ENCODE data around the gene PCCA. TPM values are rescaled to one million over a fixed set of nuclear protein-coding genes. Genes with fewer than 3 reads are reported as not detected.

The PCCA gene
- total and polyA plus RNA-seq, 2 of the 13 experiments (the other 11 are each of a cell fraction or from before 2014, with no cell fraction given): 15.0 to 32.2 TPM

- TF ChIP-seq, protein P1, sequence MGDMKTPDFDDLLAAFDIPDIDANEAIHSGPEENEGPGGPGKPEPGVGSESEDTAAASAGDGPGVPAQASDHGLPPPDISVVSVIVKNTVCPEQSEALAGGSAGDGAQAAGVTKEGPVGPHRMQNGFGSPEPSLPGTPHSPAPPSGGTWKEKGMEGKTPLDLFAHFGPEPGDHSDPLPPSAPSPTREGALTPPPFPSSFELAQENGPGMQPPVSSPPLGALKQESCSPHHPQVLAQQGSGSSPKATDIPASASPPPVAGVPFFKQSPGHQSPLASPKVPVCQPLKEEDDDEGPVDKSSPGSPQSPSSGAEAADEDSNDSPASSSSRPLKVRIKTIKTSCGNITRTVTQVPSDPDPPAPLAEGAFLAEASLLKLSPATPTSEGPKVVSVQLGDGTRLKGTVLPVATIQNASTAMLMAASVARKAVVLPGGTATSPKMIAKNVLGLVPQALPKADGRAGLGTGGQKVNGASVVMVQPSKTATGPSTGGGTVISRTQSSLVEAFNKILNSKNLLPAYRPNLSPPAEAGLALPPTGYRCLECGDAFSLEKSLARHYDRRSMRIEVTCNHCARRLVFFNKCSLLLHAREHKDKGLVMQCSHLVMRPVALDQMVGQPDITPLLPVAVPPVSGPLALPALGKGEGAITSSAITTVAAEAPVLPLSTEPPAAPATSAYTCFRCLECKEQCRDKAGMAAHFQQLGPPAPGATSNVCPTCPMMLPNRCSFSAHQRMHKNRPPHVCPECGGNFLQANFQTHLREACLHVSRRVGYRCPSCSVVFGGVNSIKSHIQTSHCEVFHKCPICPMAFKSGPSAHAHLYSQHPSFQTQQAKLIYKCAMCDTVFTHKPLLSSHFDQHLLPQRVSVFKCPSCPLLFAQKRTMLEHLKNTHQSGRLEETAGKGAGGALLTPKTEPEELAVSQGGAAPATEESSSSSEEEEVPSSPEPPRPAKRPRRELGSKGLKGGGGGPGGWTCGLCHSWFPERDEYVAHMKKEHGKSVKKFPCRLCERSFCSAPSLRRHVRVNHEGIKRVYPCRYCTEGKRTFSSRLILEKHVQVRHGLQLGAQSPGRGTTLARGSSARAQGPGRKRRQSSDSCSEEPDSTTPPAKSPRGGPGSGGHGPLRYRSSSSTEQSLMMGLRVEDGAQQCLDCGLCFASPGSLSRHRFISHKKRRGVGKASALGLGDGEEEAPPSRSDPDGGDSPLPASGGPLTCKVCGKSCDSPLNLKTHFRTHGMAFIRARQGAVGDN (CRISPR knock-in tag; IDR thresholded peaks at IDR 0.05): peak; percentile 59; the same call in 1 of the 2 replicates
- TF ChIP-seq FOXP1 (IDR thresholded peaks at IDR 0.05) (no peak), FOXP1 (CRISPR knock-in tag; IDR thresholded peaks at IDR 0.05) (peak; percentile 33; the same call in 1 of the 2 replicates), FOXK1 (CRISPR knock-in tag; IDR thresholded peaks at IDR 0.05; ENCODE audit: borderline replicate concordance, low read depth) (0 out of 2 replicates have a peak, but pooled peaks have one; percentile 29), ZFP36 (IDR thresholded peaks at IDR 0.05; ENCODE audit: borderline replicate concordance, low read depth, low read length, partially characterized antibody) (no peak), ZNF652 (CRISPR knock-in tag; IDR thresholded peaks at IDR 0.05; ENCODE audit: borderline replicate concordance, low read depth) (no peak), MAFG (CRISPR knock-in tag; IDR thresholded peaks at IDR 0.05) (no peak), RARA (CRISPR knock-in tag; IDR thresholded peaks at IDR 0.05) (peak; percentile 71), TEF (CRISPR knock-in tag; IDR thresholded peaks at IDR 0.05) (0 out of 2 replicates have a peak, but pooled peaks have one; percentile 44), ZNF513 (CRISPR knock-in tag; conservative IDR thresholded peaks at IDR 0.05) (no peak)
- TF ChIP-seq, protein P2, sequence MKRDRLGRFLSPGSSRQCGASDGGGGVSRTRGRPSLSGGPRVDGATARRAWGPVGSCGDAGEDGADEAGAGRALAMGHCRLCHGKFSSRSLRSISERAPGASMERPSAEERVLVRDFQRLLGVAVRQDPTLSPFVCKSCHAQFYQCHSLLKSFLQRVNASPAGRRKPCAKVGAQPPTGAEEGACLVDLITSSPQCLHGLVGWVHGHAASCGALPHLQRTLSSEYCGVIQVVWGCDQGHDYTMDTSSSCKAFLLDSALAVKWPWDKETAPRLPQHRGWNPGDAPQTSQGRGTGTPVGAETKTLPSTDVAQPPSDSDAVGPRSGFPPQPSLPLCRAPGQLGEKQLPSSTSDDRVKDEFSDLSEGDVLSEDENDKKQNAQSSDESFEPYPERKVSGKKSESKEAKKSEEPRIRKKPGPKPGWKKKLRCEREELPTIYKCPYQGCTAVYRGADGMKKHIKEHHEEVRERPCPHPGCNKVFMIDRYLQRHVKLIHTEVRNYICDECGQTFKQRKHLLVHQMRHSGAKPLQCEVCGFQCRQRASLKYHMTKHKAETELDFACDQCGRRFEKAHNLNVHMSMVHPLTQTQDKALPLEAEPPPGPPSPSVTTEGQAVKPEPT (CRISPR knock-in tag; IDR thresholded peaks at IDR 0.05; ENCODE audit: low read depth): no peak
- TF ChIP-seq, protein P3, sequence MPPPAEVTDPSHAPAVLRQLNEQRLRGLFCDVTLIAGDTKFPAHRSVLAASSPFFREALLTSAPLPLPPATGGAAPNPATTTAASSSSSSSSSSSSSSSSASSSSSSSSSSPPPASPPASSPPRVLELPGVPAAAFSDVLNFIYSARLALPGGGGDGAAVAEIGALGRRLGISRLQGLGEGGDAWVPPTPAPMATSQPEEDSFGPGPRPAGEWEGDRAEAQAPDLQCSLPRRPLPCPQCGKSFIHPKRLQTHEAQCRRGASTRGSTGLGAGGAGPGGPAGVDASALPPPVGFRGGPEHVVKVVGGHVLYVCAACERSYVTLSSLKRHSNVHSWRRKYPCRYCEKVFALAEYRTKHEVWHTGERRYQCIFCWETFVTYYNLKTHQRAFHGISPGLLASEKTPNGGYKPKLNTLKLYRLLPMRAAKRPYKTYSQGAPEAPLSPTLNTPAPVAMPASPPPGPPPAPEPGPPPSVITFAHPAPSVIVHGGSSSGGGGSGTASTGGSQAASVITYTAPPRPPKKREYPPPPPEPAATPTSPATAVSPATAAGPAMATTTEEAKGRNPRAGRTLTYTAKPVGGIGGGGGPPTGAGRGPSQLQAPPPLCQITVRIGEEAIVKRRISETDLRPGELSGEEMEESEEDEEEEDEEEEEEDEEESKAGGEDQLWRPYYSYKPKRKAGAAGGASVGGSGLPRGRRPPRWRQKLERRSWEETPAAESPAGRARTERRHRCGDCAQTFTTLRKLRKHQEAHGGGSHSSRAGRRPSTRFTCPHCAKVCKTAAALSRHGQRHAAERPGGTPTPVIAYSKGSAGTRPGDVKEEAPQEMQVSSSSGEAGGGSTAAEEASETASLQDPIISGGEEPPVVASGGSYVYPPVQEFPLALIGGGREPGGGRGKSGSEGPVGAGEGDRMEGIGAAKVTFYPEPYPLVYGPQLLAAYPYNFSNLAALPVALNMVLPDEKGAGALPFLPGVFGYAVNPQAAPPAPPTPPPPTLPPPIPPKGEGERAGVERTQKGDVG (CRISPR knock-in tag; IDR thresholded peaks at IDR 0.05; ENCODE audit: borderline replicate concordance): peak; percentile 83; the same call in 1 of the 2 replicates
- TF ChIP-seq, protein P4, sequence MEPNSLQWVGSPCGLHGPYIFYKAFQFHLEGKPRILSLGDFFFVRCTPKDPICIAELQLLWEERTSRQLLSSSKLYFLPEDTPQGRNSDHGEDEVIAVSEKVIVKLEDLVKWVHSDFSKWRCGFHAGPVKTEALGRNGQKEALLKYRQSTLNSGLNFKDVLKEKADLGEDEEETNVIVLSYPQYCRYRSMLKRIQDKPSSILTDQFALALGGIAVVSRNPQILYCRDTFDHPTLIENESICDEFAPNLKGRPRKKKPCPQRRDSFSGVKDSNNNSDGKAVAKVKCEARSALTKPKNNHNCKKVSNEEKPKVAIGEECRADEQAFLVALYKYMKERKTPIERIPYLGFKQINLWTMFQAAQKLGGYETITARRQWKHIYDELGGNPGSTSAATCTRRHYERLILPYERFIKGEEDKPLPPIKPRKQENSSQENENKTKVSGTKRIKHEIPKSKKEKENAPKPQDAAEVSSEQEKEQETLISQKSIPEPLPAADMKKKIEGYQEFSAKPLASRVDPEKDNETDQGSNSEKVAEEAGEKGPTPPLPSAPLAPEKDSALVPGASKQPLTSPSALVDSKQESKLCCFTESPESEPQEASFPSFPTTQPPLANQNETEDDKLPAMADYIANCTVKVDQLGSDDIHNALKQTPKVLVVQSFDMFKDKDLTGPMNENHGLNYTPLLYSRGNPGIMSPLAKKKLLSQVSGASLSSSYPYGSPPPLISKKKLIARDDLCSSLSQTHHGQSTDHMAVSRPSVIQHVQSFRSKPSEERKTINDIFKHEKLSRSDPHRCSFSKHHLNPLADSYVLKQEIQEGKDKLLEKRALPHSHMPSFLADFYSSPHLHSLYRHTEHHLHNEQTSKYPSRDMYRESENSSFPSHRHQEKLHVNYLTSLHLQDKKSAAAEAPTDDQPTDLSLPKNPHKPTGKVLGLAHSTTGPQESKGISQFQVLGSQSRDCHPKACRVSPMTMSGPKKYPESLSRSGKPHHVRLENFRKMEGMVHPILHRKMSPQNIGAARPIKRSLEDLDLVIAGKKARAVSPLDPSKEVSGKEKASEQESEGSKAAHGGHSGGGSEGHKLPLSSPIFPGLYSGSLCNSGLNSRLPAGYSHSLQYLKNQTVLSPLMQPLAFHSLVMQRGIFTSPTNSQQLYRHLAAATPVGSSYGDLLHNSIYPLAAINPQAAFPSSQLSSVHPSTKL (CRISPR knock-in tag; IDR thresholded peaks at IDR 0.05): peak; percentile 50; the same call in 1 of the 2 replicates
Measured at GRCh38 chr13:100533588-100534041, 444.7 kb downstream of the PCCA start (continued).
